ENCODE results near the gene TCF7L1.
"Not testable (repeated sequence)": the region's sequence is repeated elsewhere in the genome, so short reads cannot be mapped to it uniquely, and the experiment has no call there.

The TCF7L1 gene

DNA sequence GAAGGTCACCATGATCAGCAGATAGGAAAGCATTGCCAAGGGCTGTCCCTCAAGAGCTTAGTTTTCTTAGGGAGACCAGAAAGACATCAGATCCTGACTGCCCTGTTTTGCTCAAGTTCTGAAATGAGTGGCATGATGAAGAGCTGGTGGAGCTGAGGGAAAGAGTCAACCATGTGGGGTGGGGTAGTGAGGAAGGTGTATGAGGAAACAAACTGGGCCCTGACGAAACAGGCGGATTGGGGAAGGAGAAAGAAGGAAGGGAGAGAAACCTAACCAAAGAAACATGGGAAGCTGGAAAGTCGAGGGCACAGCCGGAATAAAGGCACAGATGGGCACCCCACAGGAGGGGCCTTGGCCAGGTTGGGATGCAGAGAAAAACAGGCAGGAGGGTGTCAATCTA is 186.6 kb downstream of the TCF7L1 start:
- ATAC-seq: no peak
- TF ChIP-seq ZC3H10 (CRISPR knock-in tag; IDR thresholded peaks at IDR 0.05) (no peak), TOX (CRISPR knock-in tag; IDR thresholded peaks at IDR 0.05; ENCODE audit: borderline replicate concordance) (no peak), ISL1 (CRISPR knock-in tag; IDR thresholded peaks at IDR 0.05) (no peak), PPARA (CRISPR knock-in tag; IDR thresholded peaks at IDR 0.05; ENCODE audit: borderline replicate concordance) (no peak), TCF4 (CRISPR knock-in tag; IDR thresholded peaks at IDR 0.05; ENCODE audit: borderline replicate concordance) (no peak), SNAI2 (CRISPR knock-in tag; IDR thresholded peaks at IDR 0.05) (no peak)
- TF ChIP-seq, protein P1, sequence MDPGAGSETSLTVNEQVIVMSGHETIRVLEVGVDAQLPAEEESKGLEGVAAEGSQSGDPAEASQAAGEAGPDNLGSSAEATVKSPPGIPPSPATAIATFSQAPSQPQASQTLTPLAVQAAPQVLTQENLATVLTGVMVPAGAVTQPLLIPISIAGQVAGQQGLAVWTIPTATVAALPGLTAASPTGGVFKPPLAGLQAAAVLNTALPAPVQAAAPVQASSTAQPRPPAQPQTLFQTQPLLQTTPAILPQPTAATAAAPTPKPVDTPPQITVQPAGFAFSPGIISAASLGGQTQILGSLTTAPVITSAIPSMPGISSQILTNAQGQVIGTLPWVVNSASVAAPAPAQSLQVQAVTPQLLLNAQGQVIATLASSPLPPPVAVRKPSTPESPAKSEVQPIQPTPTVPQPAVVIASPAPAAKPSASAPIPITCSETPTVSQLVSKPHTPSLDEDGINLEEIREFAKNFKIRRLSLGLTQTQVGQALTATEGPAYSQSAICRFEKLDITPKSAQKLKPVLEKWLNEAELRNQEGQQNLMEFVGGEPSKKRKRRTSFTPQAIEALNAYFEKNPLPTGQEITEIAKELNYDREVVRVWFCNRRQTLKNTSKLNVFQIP (CRISPR knock-in tag; IDR thresholded peaks at IDR 0.05; ENCODE audit: borderline replicate concordance, low read depth): no peak
- TF ChIP-seq, protein P2, sequence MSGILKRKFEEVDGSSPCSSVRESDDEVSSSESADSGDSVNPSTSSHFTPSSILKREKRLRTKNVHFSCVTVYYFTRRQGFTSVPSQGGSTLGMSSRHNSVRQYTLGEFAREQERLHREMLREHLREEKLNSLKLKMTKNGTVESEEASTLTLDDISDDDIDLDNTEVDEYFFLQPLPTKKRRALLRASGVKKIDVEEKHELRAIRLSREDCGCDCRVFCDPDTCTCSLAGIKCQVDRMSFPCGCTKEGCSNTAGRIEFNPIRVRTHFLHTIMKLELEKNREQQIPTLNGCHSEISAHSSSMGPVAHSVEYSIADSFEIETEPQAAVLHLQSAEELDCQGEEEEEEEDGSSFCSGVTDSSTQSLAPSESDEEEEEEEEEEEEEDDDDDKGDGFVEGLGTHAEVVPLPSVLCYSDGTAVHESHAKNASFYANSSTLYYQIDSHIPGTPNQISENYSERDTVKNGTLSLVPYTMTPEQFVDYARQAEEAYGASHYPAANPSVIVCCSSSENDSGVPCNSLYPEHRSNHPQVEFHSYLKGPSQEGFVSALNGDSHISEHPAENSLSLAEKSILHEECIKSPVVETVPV (CRISPR knock-in tag; IDR thresholded peaks at IDR 0.05): no peak

DNA sequence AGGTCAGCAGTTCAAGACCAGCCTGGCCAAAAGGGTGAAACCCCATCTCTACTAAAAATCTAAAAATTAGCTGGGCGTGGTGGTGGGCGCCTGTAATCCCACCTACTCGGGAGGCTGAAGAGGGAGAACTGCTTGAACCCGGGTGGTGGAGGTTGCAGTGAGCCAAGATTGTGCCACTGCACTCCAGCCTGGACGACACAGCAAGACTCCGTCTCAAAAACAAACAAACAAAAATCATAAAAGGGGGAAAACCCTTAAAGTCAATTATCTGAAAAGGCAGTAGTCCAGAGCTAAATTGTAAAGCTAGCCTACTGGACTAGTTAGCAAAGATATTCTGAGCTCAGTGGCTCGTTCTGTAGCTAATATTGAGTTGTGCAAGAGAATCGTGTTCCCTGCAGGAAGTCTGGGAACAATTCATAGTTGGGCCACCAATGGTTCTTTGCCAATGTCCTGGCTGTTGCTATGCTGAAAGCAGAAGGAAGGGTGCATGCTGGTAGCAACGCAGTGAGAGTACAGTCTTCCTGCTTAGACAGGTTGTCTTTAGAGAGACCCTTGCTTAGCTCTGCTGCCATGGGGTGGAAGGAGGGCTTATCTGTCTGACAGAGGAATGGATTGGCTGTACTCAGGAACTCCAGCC is 190.3 kb downstream of the TCF7L1 start:
- TF ChIP-seq TCF4 (CRISPR knock-in tag; IDR thresholded peaks at IDR 0.05; ENCODE audit: borderline replicate concordance) (no peak), SNAI2 (CRISPR knock-in tag; IDR thresholded peaks at IDR 0.05) (no peak), ZNF565 (CRISPR knock-in tag; conservative IDR thresholded peaks at IDR 0.05; ENCODE audit: low read depth) (no peak), ISL1 (CRISPR knock-in tag; IDR thresholded peaks at IDR 0.05) (no peak), BACH2 (CRISPR knock-in tag; IDR thresholded peaks at IDR 0.05; ENCODE audit: borderline replicate concordance) (no peak), ZC3H10 (CRISPR knock-in tag; IDR thresholded peaks at IDR 0.05) (no peak), ZFP30 (CRISPR knock-in tag; IDR thresholded peaks at IDR 0.05) (no peak), RARB (CRISPR knock-in tag; IDR thresholded peaks at IDR 0.05) (no peak), GLIS3 (CRISPR knock-in tag; IDR thresholded peaks at IDR 0.05) (no peak), ZNF70 (CRISPR knock-in tag; IDR thresholded peaks at IDR 0.05) (no peak), ARNTL (CRISPR knock-in tag; IDR thresholded peaks at IDR 0.05; ENCODE audit: borderline replicate concordance, low read depth) (no peak), OSR1 (CRISPR knock-in tag; IDR thresholded peaks at IDR 0.05) (no peak)
- TF ChIP-seq, protein P1 (CRISPR knock-in tag; IDR thresholded peaks at IDR 0.05; ENCODE audit: borderline replicate concordance, low read depth): no peak
- TF ChIP-seq, protein P2 (CRISPR knock-in tag; IDR thresholded peaks at IDR 0.05): no peak
- TF ChIP-seq, protein P3, sequence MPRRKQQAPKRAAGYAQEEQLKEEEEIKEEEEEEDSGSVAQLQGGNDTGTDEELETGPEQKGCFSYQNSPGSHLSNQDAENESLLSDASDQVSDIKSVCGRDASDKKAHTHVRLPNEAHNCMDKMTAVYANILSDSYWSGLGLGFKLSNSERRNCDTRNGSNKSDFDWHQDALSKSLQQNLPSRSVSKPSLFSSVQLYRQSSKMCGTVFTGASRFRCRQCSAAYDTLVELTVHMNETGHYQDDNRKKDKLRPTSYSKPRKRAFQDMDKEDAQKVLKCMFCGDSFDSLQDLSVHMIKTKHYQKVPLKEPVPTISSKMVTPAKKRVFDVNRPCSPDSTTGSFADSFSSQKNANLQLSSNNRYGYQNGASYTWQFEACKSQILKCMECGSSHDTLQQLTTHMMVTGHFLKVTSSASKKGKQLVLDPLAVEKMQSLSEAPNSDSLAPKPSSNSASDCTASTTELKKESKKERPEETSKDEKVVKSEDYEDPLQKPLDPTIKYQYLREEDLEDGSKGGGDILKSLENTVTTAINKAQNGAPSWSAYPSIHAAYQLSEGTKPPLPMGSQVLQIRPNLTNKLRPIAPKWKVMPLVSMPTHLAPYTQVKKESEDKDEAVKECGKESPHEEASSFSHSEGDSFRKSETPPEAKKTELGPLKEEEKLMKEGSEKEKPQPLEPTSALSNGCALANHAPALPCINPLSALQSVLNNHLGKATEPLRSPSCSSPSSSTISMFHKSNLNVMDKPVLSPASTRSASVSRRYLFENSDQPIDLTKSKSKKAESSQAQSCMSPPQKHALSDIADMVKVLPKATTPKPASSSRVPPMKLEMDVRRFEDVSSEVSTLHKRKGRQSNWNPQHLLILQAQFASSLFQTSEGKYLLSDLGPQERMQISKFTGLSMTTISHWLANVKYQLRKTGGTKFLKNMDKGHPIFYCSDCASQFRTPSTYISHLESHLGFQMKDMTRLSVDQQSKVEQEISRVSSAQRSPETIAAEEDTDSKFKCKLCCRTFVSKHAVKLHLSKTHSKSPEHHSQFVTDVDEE (CRISPR knock-in tag; IDR thresholded peaks at IDR 0.05): no peak

DNA sequence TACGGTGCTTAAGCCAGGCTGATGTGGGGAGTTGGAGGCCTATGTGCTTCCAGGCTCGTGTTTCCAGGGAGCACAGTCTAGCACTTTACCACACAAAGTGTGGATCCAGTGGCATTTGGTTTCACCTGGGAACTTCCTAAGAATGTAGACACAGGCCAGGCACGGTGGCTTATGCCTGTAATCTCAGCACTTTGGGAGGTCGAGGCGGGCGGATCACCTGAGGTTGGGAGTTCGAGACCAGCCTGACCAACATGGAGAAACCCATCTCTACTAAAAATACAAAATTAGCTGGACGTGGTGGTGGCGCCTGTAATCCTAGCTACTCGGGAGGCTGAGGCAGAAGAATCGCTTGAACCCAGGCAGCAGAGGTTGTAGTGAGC is 190.8 kb downstream of the TCF7L1 start:
- not testable (repeated sequence) for ATAC-seq

More for the DNA sequence above, 190.3 kb downstream of the TCF7L1 start:
- ATAC-seq: no peak

Data from SK-N-SH treated with all-trans-retinoic acid at 6 μM for 48 hours (cell line).